ENCODE data around the gene FAM162B.
"Not testable (repeated sequence)": the region's sequence is repeated elsewhere in the genome, so short reads cannot be mapped to it uniquely, and the experiment has no call there.

The FAM162B gene

DNA sequence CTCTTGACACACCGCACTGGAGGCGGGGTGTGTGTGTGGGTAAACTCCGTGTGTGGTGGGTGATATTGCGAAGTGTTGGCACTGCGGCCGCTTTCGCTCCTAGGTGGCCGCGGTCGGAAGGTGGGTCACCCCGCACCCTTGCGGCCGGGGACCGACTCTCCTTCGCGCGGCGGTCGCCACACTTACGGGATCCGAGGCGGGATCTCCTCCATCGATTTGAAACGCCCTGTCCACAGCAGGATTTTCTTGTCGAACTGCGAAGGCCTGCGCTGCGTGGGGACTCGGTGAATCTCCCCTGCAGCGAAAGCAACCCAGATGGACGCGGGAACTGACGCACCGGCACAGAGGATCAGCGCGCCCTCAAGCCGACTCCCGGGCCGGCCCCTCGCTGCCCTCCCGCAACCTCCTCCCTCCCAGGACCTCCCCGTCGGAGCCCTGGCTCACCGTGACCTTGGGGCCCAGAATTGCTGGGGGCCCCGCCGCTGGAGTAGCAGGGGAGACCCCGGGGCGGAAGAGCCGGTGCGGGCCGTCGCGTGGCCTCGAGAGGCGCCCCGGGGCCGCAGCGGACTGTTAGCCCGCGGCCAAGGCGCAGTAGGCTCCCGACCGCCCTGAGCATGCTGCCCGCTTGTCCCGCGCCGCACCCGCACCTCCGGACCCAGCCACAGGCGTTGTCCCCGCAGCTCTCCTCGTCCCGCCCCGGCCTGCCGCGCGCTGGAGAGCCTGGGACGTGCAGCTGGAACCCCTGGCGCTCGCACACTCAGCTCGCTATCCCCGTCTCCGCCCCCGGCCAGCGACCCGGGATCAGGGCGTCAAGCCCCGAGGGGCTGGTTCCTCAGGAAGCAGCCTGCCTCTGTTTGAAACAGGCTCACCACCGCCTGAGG, at the start of gene FAM162B:
Gene FAM162B (minus strand): TSS at position 759 of the 881 bp plus-strand sequence. CDS start 143 bp downstream, at position 616.
- no peak for DNase-seq

DNA sequence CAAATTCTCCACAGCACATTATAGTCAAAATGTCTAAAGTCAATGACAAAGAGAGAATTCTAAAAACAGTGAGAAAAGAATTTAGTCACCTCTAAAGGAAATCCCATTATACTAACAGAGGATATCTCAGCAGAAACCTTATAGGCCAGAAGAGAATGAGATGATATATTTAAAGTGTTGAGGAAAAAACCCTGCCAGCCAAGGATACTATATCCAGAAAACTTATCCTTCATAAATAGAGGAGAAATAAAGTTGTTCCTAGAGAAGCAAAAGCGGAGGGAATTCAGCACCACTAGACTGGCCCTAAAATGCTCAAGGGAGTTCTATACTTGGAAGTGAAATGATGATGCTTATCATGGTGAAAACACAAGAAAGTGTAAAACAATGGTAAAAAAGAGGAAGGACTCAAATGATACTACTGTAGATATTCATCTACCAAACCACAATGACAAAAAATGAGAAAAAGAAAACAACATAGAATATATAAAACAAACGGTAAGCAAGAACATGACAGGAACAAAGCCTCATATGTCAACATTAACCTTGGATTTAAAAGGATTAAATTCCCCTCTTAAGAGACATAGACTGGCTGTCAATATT, 46.6 kb upstream of the FAM162B start:
- DNase-seq, result no peak

GRCh38 chr6:116801971-116802370, 36.5 kb upstream of the FAM162B start:
- DNase-seq, result no peak

DNA sequence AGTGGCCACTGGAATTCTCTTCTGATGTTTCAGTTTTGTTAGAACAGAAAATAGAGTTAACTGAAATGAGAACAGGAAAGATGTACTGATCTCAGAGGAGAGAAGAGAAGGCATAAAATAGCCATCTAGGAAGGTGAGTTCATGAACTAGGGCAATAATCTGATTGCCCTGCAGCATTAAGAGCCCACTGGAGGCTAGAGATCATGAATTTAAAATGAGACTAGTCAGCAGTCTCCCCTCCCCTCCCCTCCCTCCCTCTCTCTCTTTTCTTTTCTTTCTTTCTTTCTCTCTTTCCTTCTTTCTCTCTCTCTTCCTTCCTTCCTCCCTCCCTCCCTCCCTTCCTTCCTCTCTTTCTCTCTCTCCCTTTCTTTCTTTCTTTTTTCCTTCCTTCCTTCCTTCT, 34.4 kb upstream of the FAM162B start:
- no peak for DNase-seq

- no peak for DNase-seq
These were observed 32.1 kb upstream of the FAM162B start for GRCh38 chr6:116797585-116797984.

- DNase-seq, result no peak
These were observed 27.7 kb upstream of the FAM162B start for GRCh38 chr6:116793224-116793623.

GRCh38 chr6:116783852-116784251, 18.3 kb upstream of the FAM162B start:
- no peak for DNase-seq

- peak in 2 of 3 experiments; percentile 25 to 57 for DNase-seq
These were observed 14.2 kb upstream of the FAM162B start for GRCh38 chr6:116779573-116780164.

DNA sequence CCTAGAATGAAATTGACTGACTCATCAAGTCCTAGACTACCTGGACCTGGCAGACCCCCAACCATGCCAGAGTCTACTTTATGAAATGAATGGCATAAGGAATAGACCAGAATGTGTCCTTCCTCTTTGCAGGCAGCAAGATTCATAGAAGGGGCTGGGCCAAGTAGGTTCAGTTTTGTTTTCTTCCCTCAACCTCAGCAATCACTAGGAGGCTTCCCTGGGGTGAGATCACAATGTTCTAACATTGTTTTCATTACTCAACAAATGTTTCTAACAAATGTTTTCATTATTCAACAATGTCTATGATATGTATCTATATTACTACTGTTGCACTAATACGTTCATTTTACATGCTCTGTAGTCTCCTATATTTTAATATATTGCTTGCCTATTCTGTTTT, 8.4 kb upstream of the FAM162B start:
- no peak for DNase-seq

GRCh38 chr6:116772450-116772849, 6.9 kb upstream of the FAM162B start:
- no peak for DNase-seq

DNA sequence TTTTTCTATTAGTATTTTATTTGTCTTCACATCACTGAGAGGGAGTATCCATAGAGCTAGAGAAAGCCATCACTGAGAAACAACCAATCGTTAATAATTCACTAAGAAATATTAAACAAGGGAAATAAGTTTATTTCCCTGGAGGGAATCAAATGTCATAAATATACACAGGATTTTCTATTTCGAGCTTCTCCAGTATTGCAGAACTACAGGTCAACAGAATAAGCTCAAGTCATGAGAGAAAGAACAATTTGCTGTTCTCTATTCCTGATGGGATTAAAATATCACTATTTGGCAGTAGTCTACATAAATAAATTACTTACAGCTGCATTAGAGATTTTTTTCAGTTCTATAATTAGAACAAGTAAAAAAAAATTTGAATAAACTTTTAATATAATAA, 2.2 kb upstream of the FAM162B start:
- no peak for DNase-seq

DNA sequence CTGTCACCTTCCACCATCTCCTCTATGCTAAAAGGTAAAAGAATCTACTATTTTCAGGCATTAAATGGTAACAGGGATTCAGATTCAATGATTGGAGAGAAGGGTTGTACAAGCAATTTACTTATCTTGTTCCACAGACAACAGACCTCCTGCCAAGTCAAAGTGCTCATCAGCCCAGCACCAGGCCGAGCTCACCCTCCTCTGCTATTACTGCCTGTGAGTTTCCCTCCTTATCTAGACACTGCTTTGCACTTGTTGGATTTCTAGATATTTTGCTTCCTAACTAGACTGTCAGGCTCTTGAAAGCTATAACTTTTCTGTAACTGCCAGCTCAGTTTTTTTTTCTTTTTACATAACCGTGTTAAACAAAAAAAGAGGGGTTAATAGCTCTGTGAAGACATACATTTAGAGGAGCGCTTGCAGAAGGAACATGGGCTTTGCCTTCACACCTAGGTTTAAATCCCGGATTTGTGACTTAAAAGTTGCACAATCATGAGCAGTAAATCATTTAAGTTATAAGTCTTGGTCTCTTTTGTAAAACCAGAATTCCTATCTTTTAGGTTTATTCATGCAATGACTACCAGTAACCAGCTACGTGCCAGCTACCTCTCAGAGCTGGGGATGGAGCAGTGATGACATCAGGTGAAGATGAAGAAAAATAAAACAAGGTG, 1.1 kb upstream of the FAM162B start:
- DNase-seq, result no peak

GRCh38 chr6:116764629-116764960, 924 bp downstream of the FAM162B start:
- no peak for DNase-seq

DNA sequence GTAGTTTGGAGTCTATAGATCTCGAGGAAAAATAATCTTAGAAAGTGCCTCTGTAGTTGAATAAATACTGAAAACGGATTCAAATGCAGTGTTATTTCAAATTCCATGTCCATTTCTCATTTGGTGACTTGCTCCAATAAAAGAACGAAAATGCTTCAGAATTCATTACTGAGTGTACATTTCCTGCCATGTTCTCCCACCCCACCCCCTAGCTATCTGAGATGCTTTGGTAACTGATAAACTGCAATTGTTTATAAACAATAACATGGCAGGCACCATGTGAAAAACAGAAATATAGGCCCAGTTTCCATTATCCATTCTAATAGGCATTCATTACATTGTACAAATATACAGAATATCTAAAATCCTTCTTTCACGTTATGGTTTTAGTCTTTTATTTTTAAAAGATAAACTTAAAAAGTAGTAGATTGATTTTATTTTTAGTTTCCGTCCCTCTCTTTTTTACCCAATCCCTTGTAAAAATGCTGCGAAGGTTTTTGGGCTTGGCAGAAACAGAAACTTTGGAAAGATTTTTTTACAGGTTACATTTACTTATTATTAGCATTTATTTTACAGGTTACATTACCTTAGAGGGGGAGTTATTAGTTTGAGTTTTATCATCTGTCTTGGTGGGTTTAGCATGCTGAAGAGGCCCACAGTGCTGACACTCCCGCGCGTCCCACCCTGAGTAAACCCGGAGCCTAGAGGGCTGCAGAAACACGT, 1.5 kb downstream of the FAM162B start:
- DNase-seq, result no peak

- peak in 1 of 3 experiments; percentile 10 for DNase-seq
These were observed 2.5 kb downstream of the FAM162B start for GRCh38 chr6:116763048-116763447.

DNA sequence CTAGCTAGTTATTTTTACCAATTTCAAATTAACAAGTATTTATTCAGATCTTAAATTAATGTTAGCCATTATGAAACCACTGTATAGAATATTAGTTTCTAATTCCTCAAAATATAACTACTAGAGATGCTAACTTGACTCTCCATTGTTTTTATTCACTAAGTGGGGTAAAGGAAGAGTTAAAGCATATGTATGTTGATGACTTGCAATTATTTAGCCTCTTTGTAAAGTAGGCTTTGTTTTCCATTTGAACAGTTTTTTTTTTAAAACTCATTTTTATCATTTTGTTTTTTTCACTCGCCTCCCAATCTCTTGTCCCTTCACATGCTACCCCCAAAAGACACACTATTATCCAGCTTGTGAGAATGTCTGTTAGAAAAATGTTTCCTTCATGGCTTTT, 3.3 kb downstream of the FAM162B start:
- no peak for DNase-seq

DNA sequence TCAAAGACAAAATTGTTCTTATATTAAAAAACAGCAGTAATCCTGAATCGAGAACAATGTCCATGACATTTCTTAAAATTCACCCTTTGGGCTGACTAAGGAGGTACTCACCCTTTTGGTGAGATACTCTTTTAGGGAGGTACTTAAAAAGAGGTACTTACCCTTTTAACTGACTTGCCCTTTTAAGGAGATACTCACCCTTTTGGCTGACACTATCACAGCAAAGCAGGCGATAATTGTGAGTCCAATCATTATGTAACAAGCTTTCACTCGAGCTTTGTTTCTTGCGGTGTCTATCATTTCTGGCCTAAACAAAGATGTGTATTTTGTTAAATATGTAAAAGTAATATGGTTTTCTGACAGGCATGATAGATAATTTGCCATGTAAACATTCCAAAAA, 3.7 kb downstream of the FAM162B start:
- DNase-seq, result no peak

GRCh38 chr6:116745176-116745575, 20.3 kb downstream of the FAM162B start:
- DNase-seq, result no peak

DNA sequence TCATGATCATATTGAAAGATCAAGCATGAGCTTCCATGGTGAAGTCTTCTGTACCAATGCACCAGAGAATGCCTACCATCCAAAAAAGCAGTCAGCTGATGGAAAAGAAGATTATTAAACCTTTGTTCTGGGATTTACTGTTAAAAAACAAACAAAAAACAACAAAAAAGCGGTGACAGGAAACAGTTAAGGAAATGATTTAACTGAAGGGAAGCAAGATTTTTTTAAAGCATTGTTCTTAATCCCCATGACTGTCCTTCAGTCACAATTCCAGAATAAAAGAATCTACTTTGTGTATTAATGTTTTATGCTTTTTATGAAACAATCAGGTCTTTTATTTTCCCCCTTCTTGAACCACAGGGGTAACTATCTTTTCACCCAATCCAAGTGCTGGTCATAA, 23.9 kb downstream of the FAM162B start:
- no peak for DNase-seq

DNA sequence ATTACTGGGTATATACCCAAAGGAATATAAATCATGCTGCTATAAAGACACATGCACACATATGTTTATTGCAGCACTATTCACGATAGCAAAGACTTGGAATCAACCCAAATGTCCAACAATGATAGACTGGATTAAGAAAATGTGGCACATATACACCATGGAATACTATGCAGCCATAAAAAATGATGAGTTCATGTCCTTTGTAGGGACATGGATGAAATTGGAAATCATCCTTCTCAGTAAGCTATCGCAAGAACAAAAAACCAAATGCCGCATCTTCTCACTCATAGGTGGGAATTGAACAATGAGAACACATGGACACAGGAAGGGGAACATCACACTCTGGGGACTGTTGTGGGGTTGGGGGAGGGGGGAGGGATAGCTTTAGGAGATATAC, 25.0 kb downstream of the FAM162B start:
- not testable (repeated sequence) for DNase-seq

DNA sequence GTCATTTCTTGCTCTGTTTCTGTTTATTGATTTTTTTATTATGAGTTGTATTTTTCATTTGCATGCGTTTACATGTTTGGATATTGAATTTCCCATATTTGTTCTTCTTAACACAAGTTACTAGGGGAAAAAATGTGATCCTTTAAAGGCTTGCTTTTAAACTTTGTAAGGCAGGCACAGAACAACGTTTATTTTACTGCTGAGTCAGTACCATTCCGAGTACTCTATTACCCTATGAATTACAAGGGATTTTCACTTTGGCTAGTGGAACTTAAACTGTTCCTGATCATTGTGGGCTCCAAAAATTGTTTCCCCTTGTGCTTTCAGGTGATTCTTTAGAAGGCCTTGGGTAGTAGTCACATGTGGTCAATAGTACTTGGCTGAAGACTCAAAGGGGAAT, 28.5 kb downstream of the FAM162B start:
- no peak for DNase-seq

DNA sequence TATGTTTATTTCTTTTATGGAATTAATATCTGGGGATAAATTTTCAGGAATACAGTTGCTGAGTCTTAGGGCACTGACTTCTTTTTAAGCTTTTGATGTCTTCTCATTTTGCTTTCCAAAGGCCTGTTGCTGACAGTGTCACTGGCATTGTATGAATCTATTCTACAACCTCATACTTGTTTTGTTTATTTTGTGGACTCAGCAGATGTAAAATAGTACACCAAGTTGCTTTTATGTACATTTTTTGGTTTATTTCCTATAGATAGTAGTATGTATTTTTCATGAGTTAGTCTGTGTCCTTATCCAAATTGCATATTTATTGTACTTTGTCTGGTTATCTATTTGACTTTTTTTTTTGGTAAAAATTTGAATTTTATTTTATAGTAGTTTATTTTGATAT, 35.0 kb downstream of the FAM162B start:
- DNase-seq, result no peak

- no peak for DNase-seq
These were observed 38.6 kb downstream of the FAM162B start for GRCh38 chr6:116726947-116727346.

Data from NCI-H1417 (cell line).